CD4-positive, alpha-beta T cell treated with Interleukin-2 at 100 ng/mL for 4 hours (primary cell): ENCODE data around the gene CD74.

Experiments
- DNase-seq: peaks from one replicate; pipeline ENCODE4 v3.0.0-alpha.2; 2020; ENCODE audit warnings: low spot score

The CD74 gene

DNA sequence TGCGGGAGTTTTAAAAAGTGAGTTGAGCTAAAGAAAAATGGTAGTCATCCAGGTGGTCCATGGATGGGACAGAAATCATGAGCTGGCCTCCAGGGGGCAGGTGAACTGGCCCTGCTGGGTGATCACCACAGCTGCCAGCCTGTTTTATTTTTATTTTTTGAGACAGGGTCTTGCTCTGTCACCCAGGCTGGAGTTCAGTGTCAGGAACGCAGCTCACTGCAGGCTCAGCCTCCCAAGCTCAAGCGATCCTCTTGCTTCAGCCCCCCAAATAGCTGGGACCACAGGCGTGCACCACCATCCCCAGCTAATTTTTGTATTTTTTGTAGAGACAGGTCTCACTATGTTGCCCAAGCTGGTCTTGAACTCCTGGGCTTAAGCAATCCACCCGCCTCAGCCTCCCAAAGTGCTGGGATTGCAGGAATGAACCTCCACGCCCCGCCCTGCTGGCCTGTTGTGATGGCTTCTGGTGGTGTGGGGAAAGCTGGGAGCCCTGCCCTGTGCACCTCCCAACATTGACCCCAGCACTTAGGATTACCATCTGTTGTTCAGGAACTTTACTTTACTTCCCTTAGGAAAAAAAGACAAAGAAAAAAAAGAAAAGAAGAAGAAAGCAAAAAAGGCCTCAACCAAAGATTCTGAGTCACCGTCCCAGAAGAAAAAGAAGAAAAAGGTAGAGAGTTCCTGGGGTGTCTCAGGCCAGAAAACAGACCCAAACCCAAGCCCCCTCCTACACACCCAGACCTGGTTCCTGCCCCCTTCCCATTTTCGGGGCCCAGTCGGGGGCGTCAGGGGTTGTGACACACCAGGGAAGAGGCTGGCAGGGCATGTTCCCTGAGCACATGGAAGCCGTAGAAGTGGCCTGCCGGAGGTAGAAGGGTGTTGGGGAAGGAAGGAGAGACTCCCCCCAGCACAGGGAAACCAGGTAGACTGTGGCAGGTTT lies 14.7 kb downstream of the CD74 start:
- no peak for DNase-seq

DNA sequence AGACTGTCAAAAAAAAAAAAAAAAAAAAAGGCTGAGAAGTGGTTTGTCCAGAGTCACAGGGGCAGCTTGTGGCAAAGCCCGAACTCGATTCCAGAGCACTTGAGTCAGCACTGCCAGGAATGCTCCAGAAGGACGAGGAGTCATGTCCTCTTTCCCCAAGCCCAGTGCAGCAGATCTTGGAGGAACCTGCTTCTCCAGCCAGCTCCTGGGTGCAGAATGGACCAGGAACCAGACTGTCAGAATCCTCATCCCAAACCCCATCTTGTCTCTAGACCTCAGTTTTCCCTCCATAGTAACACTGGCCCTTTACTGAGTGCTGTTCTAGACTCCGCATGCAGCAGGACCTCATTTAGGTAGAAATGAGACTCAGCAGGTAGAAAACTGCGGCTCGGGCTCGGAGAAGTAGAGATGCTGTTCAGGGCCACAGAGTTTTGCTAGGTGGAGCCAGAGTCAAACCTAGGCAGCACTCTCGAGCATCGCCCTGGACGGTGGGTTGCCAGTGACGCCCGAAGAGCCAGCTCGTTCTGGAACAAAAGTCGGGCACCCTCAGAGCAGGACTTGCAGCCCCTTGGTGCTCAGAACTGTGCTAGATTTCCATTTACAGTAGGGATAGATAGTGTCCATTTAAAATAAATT lies 15.4 kb downstream of the CD74 start:
- DNase-seq = no peak

DNA sequence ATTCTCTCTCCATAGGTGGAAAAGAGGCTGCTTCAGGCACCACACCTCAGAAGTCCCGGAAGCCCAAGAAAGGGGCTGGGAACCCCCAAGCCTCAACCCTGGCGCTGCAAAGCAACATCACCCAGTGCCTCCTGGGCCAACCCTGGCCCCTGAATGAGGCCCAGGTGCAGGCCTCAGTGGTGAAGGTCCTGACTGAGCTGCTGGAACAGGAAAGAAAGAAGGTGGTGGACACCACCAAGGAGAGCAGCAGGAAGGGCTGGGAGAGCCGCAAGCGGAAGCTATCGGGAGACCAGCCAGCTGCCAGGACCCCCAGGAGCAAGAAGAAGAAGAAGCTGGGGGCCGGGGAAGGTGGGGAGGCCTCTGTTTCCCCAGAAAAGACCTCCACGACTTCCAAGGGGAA lies 16.4 kb downstream of the CD74 start:
- no peak for DNase-seq

DNA sequence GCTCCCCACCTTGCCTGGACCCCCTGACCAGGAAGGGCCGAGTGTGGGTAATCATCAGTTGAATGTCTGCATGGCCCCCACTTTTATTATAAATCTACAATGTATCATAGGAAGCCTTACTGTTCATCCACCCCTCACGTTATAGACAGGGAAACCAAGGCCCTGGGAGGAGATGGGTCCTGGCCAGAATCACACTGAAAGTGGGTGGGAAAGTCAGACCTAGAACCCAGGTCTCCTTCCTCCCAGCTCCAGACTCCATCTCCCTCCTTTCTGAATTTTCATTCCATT lies 17.1 kb downstream of the CD74 start:
- DNase-seq = no peak

DNA sequence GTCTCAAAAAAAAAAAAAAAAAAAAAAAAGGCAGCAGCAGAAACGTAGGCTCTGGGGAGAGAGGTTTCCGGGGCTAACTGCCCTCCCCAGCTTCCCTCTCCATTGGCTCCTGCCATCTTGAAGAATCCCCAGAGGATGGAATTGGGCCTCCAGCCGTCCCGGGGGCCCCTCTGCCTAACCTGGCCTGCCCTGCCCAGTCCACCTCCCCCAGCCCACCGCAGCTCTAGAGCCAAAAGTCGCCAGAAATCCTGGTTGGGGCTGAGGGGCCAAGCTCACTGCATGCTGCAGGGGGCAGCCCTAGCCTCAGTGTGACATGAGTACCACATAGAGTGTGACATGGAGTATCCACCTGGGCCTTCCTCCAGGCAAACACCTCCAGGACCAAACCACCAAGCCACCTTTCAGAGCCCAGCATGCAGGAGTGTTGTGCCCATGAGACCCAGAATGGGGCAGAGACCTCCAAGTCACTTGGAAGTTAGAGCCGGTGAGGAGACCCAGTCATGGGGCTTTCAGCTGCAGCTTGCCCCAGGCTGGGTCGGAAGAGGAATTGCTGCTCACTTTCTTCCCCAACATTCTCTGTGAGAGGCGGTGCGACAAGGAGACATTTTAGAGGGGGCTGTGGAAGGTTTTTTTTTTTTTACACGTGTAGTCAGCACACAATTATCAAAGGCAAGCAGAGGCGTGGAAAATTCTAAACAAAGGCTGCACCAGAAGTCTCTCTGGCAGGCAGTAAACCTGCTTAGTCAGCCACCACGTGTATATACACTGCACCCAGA lies 17.6 kb downstream of the CD74 start:
- DNase-seq = no peak

DNA sequence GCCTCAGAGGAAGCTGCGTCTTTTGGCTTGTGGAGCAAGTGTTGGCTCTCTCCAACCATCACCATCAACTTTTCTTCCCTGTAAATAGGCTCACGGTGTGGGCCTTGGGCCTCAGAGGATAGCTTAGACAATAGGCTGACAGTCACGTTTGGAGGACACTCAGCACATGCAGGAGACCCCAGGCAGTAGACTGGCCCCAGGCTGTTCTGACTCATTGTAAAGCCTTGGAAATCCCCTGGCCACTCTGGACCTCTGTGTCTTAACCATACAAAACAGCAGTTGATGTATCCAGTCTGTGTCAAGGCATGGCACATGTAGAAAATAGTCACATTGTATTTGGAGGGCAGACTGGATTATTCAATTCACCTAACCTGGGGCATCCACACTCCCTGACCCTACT lies 18.6 kb downstream of the CD74 start:
- DNase-seq = no peak

DNA sequence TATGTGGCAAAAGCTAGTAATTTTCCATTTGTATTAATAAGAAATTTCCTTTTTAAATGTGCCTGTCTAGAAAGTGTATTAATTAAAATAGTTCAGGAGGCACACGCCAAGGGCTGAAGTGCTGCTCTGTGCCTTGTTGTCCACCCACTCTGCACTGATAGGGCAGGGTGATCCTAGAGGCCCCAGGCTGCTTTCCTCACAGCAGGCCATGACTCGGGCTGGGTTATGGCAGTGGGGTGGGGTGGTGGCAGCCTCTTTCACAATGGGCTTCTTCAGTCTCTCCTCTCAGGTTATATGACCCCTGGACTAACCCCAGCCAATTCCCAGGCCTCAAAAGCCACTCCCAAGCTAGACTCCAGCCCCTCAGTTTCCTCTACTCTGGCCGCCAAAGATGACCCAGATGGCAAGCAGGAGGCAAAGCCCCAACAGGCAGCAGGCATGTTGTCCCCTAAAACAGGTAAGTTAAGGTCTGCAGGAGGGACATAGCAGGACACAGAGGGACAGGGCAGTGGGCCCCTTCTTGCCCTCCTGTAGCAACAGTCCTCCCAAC lies 19.5 kb downstream of the CD74 start:
- DNase-seq = no peak

DNA sequence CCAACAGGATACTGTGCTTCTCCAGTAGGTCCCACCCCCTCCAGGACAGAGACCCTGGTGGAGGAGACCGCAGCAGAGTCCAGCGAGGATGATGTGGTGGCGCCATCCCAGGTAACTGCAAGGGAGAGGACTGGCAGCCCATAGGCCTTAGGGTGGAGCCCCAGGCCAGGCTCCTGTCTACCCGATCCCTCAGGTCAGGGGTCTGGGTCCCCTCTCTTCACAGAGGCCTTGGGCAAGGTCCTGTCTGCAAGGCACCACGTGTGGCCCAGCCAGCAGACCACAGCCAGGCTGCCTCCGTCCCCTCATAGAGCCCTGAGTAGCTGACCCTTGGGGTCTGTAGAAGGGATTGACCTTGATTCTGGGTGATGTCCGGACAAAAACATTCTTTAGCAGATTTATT lies 20.0 kb downstream of the CD74 start:
- no peak for DNase-seq

DNA sequence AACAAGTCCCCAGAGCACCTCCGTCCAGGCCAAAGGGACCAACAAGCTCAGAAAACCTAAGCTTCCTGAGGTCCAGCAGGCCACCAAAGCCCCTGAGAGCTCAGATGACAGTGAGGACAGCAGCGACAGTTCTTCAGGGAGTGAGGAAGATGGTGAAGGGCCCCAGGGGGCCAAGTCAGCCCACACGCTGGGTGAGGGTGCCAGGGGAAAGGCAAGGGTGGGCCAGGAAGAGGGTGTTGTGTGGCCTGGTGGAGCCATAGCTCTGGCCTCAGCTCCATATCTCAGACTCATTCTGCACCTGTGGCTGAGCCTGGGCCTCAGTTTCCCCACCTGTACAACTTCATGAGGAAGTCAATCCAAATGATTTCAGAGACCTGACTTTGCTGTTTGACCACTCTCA lies 20.7 kb downstream of the CD74 start:
- DNase-seq = no peak

DNA sequence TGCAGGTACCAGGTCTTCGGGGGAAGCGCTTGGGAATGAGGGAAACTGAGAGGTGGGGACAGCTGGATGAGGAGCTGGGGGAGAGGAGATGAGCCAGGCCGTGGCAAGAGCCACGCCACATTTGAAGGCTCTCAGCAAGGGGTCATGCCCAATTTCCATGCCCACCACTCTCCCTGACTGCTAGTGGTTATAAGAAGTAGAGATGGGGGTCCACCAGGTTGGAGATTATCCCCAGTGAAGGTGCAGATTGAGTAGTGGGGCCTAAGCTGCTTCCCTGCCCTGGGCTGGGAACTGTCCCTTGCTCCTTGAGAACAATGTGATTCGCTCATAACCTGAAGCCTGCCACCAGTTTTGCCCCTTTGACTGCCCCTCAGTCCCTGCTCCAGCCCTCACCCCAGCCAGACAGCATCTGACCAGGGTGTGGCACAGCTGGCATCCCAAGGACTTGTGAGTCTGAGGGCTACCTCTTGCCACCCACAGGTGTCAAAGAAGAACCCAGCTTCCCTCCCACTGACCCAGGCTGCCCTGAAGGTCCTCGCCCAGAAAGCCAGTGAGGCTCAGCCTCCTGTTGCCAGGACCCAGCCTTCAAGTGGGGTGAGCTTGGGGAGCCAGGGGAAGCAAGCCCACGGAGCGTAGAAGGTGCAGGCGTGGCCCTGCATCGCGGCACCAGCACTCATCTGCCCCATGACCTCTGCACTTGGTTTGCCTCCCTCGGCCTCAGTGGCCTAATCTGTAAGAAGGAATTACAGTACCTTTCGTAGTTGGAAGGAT lies 21.5 kb downstream of the CD74 start:
- no peak for DNase-seq

DNA sequence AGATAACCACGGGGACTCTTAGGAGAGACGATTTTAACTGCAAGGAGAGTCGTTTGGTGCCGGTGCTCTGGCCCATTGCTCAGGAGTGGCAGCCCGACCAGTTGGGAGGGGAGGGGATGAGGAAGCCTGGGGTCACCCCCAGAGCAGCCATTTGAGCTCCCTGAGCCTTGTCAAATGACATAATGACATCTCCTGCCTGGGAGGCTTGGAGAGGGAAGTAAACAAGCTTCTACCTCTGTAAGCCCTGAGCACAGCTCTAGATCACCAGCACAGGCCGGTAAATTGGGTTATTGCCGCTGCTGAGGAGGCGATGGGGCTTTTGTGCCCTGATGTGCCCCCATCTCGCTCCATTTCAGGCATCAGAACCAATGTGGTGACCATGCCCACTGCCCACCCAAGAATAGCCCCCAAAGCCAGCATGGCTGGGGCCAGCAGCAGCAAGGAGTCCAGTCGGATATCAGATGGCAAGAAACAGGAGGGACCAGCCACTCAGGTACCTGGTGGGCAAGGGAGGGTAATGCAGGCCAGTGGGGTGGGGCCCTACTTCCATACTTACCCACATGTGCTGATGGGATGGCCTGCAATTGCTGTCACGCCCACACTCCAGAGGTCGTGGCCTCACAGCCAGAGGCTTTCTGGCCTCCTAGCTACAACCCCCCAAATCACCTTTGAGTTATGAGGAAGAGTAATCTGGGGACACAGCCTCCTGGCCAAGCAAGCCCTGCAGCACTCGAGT lies 23.0 kb downstream of the CD74 start:
- DNase-seq = no peak

DNA sequence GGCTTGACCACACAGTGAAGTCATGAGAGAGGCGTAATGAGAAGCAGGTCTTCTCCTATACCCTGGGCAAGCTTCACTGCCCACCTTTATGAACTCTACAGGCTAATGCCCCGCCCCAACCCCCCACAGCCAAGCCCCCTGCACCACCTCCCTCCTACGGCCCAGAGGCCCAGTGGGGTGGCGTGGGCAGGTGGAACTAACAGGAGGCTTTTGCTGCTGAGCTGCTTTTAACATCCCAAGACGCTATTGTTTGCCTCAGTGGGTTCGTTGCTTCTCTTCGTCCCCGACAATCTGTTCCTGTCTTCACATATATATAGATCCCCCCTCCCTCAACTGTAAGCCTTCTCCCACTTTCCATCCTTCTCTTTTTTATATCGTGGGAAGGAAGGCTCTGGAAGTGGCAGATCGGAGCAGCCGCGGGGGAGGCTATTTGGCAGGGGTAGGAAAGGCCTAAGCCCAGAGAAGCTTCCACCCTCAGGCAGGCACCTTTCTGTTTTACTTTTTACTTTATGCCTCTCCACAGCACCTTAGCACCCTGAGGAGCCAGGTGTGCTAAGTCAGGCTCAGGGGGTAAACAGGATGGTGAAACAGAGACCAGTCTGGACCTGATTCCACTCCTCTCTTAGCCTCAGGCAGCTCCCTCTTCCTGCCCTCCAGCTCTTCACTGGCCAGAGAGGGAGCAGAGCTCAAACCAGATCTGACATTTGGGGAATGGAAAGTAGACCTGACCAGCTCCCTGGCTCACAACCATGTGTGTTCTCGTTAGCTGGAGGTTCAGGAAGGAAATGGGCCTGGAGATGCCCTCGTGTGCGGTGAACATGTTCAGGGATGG lies 26.5 kb downstream of the CD74 start:
- no peak for DNase-seq

DNA sequence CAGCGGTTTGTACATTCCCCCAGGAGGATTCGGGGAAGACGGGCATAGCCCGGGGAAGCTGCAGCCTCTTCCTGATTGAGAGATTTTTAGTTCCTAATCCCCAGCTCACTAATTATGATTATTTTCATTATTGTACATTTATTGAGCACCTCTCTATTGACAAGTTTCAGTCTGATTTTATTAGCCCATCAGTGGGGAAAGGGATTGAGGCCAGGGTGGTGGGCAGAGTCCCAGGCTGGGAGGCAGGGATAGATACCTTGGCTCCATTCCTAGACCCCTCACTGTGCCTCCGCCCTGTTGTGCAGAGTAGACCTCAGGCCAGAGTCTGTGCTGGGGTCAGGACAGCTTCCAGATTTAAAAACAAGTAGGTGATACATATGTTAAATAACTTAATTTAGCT lies 28.0 kb downstream of the CD74 start:
- no peak for DNase-seq

DNA sequence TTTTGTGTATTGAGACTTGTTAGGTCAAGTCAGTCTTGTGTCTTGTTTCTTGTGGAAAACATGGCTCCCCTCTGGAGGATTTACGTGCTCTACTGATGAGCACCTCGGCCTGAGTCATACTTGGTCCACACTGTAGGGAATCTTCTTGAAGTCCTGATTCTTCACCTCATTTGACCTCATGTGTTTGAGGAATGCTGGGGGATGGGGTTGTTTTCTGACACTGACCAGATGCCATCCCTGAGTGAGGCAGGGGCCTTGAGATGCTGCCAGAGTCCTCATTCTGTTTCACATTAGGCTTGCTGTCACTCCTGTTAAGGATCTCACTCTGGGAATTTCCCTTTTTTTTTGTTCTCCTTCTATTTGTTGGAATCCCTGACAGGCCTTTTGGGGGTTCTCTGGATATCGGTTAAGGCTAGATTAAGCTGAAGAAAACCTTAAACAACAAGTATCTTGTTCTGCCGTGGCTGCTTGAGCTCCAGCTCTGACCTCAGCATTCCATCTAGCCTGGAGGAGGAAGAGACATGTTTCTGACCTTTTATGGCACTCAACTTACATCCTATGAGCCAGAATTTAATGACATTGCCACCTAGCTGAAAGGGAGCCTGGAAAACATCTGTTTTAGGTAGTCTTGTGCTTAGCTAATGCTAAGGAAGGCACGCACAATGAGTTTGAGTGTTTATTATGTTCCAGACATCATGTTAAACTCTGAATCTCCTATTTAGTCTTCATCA lies 34.6 kb downstream of the CD74 start:
- DNase-seq = no peak

DNA sequence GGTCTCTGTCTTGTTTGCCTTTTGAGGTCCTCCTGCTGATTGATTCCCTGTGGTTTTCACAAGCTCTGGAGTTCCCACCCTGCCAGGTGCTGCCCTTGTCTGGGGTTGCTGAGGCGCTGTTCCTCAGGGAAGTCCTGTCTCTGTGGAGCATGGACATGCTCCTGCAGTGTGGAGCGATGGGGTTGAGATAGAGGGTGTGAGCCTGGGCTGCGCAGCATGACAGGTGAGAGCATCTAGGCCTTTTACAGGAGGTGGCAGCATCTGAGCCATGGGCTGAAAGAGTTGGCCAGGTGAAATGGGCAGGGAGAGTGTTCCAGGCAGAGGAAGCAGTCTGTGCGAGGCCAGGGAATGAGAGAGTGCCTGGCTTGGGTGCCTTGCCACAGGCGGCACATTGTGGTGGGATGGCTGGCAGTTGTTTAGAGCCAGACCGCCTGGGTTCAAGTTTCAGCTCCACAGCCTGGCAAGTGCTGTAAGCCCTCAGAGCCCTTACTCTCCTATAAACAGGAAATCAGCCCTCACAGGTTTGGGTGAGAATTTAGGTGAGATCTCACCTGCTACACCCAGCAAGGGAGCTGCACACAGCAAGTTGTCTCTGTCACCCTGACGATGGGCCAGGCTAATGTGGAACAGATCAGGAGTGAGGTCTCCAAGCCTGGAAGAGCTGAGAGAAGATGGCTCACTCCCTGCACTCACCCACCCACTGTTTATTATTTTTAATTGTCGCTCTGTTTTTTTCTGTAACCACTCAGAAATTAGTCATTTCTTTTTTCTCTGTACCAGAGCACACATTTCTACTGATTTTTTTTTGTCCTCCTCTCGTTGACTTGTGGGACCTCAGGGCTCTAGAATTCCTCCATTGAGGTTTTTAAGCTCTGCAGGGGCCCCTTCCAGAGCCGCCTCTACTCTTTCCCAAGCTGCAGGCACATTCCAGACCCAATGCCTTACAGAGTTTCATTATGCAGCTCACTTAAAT lies 35.6 kb downstream of the CD74 start:
- peak; percentile 35 for DNase-seq

DNA sequence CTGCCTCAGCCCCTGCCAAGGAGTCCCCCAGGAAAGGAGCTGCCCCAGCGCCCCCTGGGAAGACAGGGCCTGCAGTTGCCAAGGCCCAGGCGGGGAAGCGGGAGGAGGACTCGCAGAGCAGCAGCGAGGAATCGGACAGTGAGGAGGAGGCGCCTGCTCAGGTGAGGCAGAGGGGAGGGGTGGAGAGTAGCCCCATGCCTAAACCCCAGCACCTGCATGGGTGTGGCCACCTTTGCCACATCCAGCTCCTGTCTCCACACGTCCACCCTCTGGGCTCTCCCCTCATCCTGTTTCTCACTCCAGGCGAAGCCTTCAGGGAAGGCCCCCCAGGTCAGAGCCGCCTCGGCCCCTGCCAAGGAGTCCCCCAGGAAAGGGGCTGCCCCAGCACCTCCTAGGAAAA lies 38.1 kb downstream of the CD74 start:
- no peak for DNase-seq

DNA sequence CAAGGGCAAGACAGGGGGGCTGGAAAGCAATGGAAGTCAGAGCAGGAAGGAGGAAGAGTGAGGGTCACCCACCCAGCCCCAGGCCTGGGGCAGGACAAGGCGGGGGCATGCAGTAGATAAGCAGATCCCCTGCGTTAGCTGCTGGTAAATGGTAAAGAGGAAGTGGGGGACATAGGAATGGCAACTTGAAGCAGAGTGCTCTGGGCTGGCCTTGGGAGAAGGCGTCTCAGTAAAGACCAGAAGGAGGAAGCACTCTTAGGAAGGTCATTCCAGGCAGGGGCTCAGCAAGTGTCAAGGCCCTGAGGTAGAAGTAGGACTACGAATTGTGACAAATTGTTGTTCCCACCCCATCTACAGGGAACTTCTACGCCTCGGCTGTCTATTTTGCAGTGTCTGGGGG lies 40.1 kb downstream of the CD74 start:
- no peak for DNase-seq

DNA sequence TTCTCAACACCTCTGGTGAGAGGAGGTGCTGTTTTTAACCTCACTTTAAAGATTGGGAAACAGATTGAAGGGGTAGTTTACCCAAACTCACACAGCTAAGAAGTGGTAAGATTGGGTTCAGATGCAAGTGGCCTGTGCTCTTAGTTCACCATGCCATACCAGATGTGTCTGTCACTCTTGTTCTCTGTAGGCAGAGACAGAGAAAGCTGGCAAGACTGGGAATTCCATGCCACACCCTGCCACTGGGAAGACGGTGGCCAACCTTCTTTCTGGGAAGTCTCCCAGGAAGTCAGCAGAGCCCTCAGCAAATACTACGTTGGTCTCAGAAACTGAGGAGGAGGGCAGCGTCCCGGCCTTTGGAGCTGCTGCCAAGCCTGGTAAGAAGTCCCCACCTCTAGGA lies 44.2 kb downstream of the CD74 start:
- DNase-seq = no peak

DNA sequence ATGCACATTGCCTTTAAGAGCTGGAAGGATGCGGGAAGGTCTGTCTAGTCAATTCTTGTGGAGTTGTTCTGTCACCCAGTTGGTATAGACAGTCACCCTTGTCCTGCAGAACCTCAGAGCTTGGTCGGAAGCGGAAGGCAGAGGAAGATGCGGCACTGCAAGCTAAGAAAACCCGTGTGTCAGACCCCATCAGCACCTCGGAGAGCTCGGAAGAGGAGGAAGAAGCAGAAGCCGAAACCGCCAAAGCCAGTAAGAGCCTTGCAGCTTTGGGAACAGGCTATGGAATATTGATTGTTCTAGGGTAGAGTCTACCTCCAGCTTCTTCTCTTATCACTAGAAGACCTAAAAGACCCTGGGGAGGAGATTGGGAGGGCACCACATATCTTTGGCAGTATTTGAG lies 48.7 kb downstream of the CD74 start:
- no peak for DNase-seq
